ENCODE results near the gene MLF1.

MLF1 gene

GRCh38 chr3:158642005-158642404 lies 71.0 kb downstream of the MLF1 start:
- H3K4me3 ChIP-seq (ENCODE audit: low read depth, low read length) = no peak overlapping the region
- no peak for DNase-seq (ENCODE audit: low read depth)

GRCh38 chr3:158642474-158643210 lies 71.6 kb downstream of the MLF1 start:
- DNase-seq (ENCODE audit: low read depth) = no peak

More at GRCh38 chr3:158642005-158642404, 71.0 kb downstream of the MLF1 start:
- TF ChIP-seq POLR2A (IDR thresholded peaks at IDR 0.05; ENCODE audit: extremely low read depth, insufficient read length) (no peak), CTCF (IDR thresholded peaks at IDR 0.05; ENCODE audit: low read depth, low read length) (no peak), MAX (IDR thresholded peaks at IDR 0.05; ENCODE audit: low read depth, low read length) (no peak), MYC (IDR thresholded peaks at IDR 0.05; ENCODE audit: low read depth, low read length) (no peak)

GRCh38 chr3:158644345-158644908 lies 73.4 kb downstream of the MLF1 start, which contains the start of gene GFM1:
Gene GFM1 (plus strand): TSS chr3:158644527. CDS start chr3:158644635, 108 bp downstream.
- peak; percentile 82 for TF ChIP-seq CTCF (IDR thresholded peaks at IDR 0.05; ENCODE audit: low read depth, low read length)
- TF ChIP-seq POLR2A (IDR thresholded peaks at IDR 0.05; ENCODE audit: extremely low read depth, insufficient read length) = peak; percentile 54
- TF ChIP-seq MAX (IDR thresholded peaks at IDR 0.05; ENCODE audit: low read depth, low read length) = peak; percentile 93
- peak; percentile 92 for TF ChIP-seq MYC (IDR thresholded peaks at IDR 0.05; ENCODE audit: low read depth, low read length)
- H3K4me3 ChIP-seq (ENCODE audit: low read depth, low read length) = peak within 1 kb of the TSS; percentile 99
- DNase-seq (ENCODE audit: low read depth) = peak; percentile 95

More at GRCh38 chr3:158642474-158643210, 71.6 kb downstream of the MLF1 start:
- TF ChIP-seq CTCF (IDR thresholded peaks at IDR 0.05; ENCODE audit: low read depth, low read length) = no peak
- TF ChIP-seq MYC (IDR thresholded peaks at IDR 0.05; ENCODE audit: low read depth, low read length) = no peak
- no peak for TF ChIP-seq MAX (IDR thresholded peaks at IDR 0.05; ENCODE audit: low read depth, low read length)
- no peak for TF ChIP-seq POLR2A (IDR thresholded peaks at IDR 0.05; ENCODE audit: extremely low read depth, insufficient read length)
- H3K4me3 ChIP-seq (ENCODE audit: low read depth, low read length) = no peak overlapping the region

GRCh38 chr3:158649791-158650190 lies 78.8 kb downstream of the MLF1 start:
- no peak for TF ChIP-seq MAX (IDR thresholded peaks at IDR 0.05; ENCODE audit: low read depth, low read length)
- TF ChIP-seq CTCF (IDR thresholded peaks at IDR 0.05; ENCODE audit: low read depth, low read length) = no peak
- no peak for TF ChIP-seq MYC (IDR thresholded peaks at IDR 0.05; ENCODE audit: low read depth, low read length)
- TF ChIP-seq POLR2A (IDR thresholded peaks at IDR 0.05; ENCODE audit: extremely low read depth, insufficient read length) = no peak
- no peak overlapping the region for H3K4me3 ChIP-seq (ENCODE audit: low read depth, low read length)
- no peak for DNase-seq (ENCODE audit: low read depth)

GRCh38 chr3:158651192-158651591 lies 80.2 kb downstream of the MLF1 start:
- no peak overlapping the region for H3K4me3 ChIP-seq (ENCODE audit: low read depth, low read length)
- DNase-seq (ENCODE audit: low read depth) = no peak
- TF ChIP-seq CTCF (IDR thresholded peaks at IDR 0.05; ENCODE audit: low read depth, low read length) = no peak
- no peak for TF ChIP-seq POLR2A (IDR thresholded peaks at IDR 0.05; ENCODE audit: extremely low read depth, insufficient read length)
- no peak for TF ChIP-seq MAX (IDR thresholded peaks at IDR 0.05; ENCODE audit: low read depth, low read length)
- TF ChIP-seq MYC (IDR thresholded peaks at IDR 0.05; ENCODE audit: low read depth, low read length) = no peak
